HL-60 (cell line): ENCODE results near the gene ZMIZ1.

Experiments
- DNase-seq, 2 experiments: peaks; one replicate each; pipeline ENCODE4 v3.0.0-alpha.2; 2010 to 2020; ENCODE audit warnings: low read depth in 1 of 2, low spot score in 1 of 2
- H3K27ac ChIP-seq: fragments of 250-450 bp; sonication (Bioruptor Pico); replicated peaks from 2 replicates; pipeline ENCODE4 v1.5.1; 2020; ENCODE audit warnings: mild to moderate bottlenecking, moderate library complexity
- H3K27me3 ChIP-seq: fragments of 250-450 bp; sonication (Bioruptor Pico); 2 replicates; pipeline ENCODE4 v1.5.1; 2021; ENCODE audit warnings: mild to moderate bottlenecking, moderate library complexity; ENCODE audit not compliant: insufficient read depth, poor library complexity, severe bottlenecking
- H3K4me3 ChIP-seq: replicated peaks from 2 replicates; pipeline ENCODE4 v1.5.1; 2011; ENCODE audit warnings: mild to moderate bottlenecking, control low read depth, low read length; ENCODE audit not compliant: insufficient read depth
- GABPA ChIP-seq: IDR thresholded peaks from 2 replicates; pipeline ENCODE4 v1.6.1; 2012; ENCODE audit warnings: low read depth
- POLR2AphosphoS5 ChIP-seq: IDR thresholded peaks from 2 replicates; pipeline ENCODE4 v1.6.1; 2012; ENCODE audit warnings: low read depth
- SPI1 ChIP-seq: IDR thresholded peaks from 2 replicates; pipeline ENCODE4 v1.6.1; 2012; ENCODE audit warnings: low read depth, mild to moderate bottlenecking, borderline replicate concordance
- TF ChIP-seq, protein P1 (sequence below): IDR thresholded peaks from 2 replicates; pipeline ENCODE4 v1.6.1; 2012; ENCODE audit warnings: low read depth; ENCODE audit not compliant: insufficient replicate concordance
- TF ChIP-seq, protein P2 (sequence below): IDR thresholded peaks from one replicate; pipeline ENCODE4 v1.5.1; 2011; ENCODE audit warnings: low read length, control low read depth, inconsistent platforms; ENCODE audit not compliant: insufficient read depth

The ZMIZ1 gene

GRCh38 chr10:79022565-79023230 lies 46.1 kb upstream of the ZMIZ1 start:
- no peak for DNase-seq
- no peak for TF ChIP-seq POLR2AphosphoS5
- TF ChIP-seq GABPA = no peak
- TF ChIP-seq SPI1 = no peak
- TF ChIP-seq, protein P1, sequence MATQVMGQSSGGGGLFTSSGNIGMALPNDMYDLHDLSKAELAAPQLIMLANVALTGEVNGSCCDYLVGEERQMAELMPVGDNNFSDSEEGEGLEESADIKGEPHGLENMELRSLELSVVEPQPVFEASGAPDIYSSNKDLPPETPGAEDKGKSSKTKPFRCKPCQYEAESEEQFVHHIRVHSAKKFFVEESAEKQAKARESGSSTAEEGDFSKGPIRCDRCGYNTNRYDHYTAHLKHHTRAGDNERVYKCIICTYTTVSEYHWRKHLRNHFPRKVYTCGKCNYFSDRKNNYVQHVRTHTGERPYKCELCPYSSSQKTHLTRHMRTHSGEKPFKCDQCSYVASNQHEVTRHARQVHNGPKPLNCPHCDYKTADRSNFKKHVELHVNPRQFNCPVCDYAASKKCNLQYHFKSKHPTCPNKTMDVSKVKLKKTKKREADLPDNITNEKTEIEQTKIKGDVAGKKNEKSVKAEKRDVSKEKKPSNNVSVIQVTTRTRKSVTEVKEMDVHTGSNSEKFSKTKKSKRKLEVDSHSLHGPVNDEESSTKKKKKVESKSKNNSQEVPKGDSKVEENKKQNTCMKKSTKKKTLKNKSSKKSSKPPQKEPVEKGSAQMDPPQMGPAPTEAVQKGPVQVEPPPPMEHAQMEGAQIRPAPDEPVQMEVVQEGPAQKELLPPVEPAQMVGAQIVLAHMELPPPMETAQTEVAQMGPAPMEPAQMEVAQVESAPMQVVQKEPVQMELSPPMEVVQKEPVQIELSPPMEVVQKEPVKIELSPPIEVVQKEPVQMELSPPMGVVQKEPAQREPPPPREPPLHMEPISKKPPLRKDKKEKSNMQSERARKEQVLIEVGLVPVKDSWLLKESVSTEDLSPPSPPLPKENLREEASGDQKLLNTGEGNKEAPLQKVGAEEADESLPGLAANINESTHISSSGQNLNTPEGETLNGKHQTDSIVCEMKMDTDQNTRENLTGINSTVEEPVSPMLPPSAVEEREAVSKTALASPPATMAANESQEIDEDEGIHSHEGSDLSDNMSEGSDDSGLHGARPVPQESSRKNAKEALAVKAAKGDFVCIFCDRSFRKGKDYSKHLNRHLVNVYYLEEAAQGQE = no peak
- TF ChIP-seq, protein P2, sequence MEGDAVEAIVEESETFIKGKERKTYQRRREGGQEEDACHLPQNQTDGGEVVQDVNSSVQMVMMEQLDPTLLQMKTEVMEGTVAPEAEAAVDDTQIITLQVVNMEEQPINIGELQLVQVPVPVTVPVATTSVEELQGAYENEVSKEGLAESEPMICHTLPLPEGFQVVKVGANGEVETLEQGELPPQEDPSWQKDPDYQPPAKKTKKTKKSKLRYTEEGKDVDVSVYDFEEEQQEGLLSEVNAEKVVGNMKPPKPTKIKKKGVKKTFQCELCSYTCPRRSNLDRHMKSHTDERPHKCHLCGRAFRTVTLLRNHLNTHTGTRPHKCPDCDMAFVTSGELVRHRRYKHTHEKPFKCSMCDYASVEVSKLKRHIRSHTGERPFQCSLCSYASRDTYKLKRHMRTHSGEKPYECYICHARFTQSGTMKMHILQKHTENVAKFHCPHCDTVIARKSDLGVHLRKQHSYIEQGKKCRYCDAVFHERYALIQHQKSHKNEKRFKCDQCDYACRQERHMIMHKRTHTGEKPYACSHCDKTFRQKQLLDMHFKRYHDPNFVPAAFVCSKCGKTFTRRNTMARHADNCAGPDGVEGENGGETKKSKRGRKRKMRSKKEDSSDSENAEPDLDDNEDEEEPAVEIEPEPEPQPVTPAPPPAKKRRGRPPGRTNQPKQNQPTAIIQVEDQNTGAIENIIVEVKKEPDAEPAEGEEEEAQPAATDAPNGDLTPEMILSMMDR = no peak
- H3K4me3 ChIP-seq = no peak overlapping the region
- no peaks in the 10 kb centered on the region for H3K27me3 ChIP-seq
- H3K27ac ChIP-seq = no peak overlapping the region

- no peak for DNase-seq
- H3K27me3 ChIP-seq = no peaks in the 10 kb centered on the region
- no peak overlapping the region for H3K4me3 ChIP-seq
- TF ChIP-seq, protein P1 = no peak
- TF ChIP-seq GABPA (no peak), POLR2AphosphoS5 (no peak), SPI1 (no peak)
- TF ChIP-seq, protein P2 = no peak
- no peak overlapping the region for H3K27ac ChIP-seq
Measured at GRCh38 chr10:79023240-79024162, 45.3 kb upstream of the ZMIZ1 start.

DNA sequence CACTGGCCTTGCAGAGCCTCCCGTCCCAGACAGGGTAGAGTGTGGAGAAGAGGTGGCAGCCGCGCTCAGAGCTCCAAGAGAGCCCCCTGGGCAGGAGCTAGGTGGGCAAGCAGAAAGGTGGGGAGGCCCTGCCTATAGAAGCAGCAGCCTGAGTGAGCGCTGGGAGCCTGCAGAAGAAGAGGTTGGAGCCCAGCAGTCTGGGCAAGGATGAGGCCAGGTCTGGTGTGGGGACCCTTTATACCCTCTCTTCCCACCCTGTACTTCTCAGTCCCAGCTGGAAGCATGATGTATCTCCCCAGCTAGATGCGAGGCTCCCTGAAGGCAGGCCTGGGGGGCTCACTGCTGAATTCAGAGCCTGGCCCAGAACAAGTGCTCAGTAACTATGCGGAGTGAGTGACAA lies 44.5 kb upstream of the ZMIZ1 start:
- TF ChIP-seq GABPA (no peak), POLR2AphosphoS5 (no peak)
- TF ChIP-seq, protein P2 = no peak
- H3K27ac ChIP-seq = no peak overlapping the region
- no peak overlapping the region for H3K4me3 ChIP-seq
- DNase-seq = no peak
- no peaks in the 10 kb centered on the region for H3K27me3 ChIP-seq
